EH (cell line): Measurements from ENCODE around the gene DCAF4.
"Not testable (repeated sequence)": the region's sequence is repeated elsewhere in the genome, so short reads cannot be mapped to it uniquely, and the experiment has no call there.

Source experiments
- DNase-seq: peaks from one replicate; pipeline ENCODE4 v3.0.0-alpha.2; 2015; ENCODE audit warnings: low read depth

The DCAF4 gene

DNA sequence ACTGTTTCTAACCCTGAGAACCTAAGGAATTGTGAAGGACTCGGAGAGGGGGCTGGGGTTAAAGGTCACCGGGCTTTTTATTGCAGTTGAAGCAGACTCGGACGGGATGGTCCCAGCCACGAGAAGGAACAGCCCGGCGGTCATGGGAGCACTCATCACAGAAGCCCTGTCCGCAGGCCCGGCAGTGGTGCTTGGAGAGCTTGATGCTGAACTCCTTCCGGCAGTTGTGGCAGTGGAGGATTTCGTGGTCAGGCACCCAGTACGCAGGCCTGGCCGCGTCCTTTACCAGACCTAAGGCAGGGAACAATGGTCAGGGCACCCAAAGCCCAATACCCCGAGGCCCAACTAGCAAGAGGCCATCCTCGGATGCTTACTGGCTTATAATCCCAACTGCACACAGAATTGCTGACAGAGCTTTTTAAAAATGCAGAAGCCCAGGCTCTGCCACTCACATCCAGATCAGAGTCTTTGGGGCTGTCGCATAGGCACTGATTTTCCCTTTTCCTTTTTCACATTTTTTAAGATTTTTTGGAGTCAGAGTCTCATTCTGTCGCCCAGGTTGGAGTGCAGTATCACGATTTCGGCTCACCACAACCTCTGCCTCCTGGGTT, 44.7 kb downstream of the DCAF4 start:
- no peak for DNase-seq

DNA sequence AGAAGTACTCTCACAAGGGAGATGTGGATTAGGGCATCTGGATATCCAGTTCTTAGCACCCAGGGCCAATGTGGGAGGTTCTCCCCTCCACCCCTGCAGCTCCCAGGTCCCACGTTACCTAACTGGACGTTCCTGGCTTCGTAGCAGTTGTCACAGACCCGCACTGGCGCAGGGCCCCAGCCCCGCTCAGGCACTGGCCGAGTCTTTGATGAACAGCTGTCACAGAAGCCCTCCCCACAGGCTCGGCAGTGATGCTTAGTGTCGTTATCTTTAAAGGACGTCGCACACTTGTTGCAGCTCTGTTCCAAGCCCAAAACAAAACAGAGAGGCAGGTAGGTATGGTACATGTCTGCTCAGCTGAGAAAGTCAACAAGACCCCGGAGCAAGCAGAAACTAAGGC, 48.4 kb downstream of the DCAF4 start:
- no peak for DNase-seq

DNA sequence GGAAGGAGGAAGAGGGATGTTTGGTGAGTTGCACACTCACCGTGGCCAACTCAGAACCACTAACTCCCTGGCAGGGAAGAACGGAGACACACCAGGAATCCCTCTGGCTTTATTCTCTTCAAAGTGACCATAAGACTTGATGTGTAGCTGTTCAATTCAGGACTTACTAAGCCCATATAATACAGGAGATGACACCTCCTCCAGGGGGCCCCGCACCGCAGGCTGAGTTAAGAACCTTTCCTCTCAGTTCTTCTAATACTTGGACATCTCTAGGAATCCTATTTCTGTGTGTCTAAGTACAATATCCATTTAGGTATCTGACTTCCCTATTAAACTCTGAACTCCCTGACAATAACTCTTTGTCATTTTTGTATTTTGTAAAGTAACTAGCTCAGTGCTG, 49.5 kb downstream of the DCAF4 start:
- DNase-seq, result no peak

DNA sequence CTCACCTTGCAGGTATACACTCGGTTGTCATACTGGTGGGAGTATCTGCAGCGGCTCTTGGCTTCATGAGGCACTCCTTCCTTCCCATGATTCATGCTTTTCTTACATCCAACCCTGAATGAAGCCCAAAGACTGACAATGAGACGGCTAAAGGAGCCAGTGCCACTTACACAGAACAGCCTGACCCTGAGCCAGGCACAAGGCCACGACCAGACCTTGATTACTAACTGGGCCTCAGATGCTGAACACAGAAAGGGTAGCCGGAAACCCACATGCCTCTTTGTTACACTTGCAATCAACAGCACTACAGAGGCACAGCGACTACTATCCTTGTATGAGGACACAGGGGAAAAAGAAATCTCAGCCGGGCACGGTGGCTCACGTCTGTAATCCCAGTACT, 52.6 kb downstream of the DCAF4 start:
- no peak for DNase-seq

DNA sequence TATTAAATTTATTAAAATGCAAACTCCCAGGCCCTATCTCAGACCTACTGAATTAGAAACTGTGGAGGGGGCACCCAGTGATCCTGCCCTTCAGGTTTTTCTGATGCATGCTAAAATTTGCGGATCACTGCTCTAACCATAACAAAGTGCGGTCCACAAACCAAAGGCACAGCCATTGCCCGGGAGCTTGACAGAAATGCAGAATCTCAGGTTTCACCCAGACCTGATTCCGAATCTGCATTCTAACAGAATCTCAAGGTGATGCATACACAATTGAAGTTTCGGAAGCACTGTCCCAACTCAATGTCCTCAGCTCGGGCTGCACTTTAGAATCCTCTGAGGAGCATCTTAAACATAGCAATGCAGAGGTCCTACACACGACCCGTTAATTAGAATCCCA, 54.6 kb downstream of the DCAF4 start:
- DNase-seq, result no peak

DNA sequence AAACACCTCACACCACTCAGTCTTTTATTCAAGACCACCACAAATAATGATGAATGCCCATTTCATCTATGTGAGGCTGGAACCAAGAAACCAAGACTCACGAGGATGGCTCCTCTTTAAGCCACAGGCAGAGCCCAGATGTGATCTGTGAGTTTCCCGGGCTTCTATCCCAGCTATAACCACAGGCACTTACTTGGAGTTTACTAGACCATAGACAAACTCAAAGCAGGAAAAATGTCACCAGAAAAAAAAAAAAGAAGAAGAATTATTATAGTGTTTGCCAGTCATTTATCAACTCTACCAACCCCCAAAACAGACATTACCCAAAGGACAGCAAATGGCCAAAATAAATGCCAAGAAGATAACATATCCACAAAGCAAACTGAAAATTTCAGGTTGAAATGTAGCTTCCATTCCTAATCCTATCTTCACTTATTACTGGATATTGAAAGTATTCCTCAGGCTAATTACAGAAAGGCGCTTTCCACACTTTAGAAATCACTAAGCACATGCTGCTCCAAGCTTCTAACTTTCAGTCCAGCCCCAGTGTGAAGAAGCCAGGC, 56.0 kb downstream of the DCAF4 start:
- DNase-seq, result no peak

DNA sequence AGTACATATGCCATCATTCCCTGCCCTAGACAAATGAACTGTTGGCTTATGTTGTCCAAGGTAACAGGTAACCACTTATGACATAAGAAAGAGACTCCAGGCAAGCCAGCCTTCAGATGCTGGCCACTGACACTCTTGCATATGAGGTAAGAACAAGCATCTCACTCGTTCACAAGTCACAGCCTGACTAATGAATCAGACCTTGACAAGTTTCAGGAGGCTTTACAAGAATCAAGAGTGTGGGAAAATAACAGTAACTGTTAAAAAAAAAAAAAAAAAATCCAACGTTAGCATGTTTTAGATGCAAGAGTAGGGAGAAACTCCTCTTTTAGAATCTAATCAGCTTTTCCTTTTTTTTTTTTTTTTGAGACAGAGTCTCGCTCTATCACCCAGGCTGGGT, 60.0 kb downstream of the DCAF4 start:
- no peak for DNase-seq

DNA sequence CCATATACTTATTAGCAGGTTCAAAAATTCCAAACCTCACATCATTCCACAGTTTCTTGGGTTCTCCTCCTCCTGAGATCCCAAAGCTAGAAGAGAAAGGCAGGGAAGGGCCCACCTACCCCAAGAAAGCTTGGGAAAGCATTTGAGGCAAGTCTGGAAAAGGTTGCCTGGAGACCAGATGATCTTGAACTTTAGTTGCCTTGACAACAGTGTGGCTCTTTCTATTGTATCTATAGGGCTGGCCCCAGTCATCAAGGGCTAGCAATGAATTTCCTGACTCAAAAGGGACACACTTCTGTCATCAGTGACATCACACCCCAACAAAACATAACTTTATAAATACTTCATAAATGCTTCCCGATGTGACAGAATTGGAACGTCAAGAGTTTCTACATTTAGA, 60.6 kb downstream of the DCAF4 start:
- no peak for DNase-seq

DNA sequence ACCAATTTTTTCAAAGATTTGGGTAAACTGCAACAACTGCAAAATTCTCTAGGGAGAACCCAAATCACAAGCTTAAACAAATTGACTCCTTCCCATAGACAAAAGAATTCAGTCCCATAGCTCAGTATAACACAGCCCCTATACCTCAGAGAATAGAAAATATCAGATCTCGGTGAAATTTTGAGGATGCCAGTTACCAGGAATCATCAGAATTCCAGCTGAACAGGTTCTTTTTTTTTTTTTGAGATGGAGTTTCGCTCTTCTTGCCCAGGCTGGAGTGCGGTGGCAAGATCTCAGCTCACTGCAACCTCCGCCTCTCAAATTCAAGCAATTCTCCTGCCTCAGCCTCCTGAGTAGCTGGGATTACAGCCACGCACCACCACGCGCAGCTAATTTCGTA, 63.9 kb downstream of the DCAF4 start:
- no peak for DNase-seq

DNA sequence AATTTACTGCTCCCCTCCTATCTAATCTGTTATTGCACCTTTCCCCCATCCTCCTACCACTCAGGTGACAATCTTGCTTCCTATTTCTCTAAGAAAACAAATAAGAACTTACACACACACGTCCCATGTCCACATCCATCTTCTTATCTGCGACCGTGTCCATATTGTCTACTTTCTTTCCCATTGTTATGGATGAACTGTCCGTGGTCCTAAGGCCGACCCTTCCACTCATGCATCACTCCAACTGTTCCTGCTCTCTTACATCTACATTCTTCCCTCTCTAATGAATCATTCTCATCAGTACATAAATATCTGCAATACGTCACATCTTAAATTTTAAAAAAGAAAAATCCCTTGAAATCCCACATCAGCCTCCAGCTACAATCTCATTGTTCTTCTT, 70.7 kb downstream of the DCAF4 start:
- DNase-seq, result no peak

DNA sequence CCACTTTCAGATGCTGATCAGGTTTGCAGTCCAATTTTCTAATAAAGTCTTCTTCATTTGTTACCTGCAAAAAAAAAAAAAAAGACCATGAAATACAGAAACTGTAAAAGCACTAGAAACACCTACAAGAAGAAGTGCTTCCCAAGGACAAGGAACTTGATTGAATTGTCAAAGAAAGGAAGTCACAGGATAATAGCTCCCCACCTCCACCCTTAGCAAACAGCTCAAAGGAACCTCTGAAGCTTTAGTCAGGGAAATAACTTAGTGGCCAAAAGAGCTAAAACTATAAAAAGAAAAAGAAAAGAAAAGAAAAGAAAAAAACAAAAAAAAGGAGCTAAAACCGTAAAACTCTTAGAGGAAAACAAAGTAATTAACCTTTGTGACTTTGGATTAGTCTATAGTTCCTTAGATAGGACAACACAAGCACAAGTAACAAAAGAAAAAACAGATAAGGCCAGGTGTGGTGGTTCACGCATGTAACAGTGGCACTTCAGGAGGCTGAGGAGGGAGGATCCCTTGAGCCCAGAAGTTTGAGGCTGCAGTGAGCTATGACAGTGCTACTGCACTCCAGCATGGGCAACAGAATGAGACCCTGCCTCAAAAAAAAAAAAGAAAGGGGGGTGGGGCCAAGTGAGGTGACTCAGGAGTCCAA, 72.1 kb downstream of the DCAF4 start:
- no peak for DNase-seq

DNA sequence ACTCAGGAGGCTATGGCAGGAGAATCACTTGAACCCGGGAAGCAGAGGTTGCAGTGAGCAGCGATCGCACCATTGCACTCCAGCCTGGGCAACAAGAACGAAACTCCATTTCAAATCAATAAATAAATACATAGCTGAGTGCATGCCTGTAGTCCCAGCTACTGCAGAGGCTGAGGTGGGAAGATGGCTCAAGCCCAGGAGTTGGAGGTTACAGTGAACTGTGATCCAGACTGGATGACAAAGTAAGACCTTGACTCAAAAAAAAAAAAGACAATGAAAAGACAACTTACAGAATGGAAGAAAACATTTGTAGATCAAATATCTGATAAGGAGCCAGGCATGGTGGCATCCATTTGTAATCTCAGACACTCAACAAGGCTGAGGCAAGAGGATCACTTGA, 73.1 kb downstream of the DCAF4 start:
- no peak for DNase-seq

DNA sequence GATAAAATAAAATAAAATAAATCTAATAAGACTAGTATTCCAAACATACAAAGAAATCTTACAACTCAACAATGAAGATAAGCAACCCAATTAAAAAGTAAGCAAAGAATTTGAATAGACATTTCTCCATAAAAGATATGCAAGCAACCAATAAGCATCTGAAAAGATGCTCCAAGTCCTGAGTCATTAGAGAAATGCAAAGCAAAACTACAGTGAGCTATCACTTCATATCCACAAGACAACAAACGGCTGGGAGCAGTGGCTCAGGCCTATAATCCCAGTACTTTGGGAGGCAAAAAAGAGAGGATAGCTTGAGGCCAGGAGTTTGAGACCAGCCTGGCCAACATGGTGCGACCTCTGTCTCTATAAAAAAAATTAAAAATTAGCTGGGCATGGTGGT, 73.8 kb downstream of the DCAF4 start:
- no peak for DNase-seq

DNA sequence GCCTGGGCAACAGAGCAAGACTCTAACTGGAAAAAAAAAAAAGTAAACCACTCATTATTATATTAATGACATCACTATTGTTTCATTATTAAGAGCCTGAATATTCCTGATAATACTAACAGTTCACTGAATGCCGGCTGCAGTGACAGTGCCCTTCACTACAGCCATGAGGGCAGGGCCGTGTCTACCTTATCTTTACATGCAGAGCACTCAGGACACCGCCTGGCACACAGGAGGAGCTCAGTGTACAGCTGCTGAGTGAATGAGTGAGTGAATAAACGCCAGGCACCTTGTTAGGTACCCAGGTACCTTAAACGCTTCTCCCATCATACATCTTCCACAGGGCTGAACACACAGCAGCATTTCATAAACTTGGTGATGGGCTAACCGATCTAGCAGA, 77.4 kb downstream of the DCAF4 start:
- no peak for DNase-seq

DNA sequence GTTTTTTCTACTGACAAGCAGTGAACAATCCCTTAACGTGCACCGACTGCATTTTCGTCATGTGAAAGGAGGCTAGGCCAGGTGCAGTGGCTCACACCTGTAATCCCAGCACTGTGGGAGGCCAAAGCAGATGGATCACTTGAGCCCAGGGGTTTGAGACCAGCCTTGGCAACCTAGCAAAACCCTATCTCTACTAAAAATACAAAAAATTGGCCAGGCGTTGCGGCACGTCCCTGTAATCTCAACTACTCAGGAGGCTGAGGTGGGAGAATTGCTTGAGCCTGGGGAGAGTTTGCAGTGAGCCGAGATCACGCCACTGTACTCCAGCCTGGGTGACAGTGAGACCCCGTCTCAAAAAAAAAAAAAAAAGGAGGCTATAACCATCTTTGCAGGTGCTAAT, 78.4 kb downstream of the DCAF4 start:
- DNase-seq, result not testable (repeated sequence)

DNA sequence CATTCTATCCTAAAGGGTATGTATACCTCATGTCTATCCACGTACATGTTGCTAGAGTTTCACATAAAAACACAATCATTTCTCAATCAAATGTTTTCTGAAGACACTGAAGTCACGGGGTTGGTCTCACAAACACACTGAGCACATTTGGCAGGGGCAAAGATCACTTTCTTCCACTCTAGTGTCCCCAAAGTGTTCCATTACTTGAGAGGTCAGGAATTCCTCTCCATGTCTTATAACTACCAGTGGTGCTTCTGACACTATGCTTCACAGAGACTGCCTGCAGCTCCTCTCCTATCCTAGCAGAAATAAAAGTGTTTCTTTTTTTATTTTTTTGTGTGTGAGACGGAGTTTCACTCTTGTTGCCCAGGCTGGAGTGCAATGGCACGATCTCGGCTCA, 81.6 kb downstream of the DCAF4 start:
- DNase-seq, result peak; percentile 15

DNA sequence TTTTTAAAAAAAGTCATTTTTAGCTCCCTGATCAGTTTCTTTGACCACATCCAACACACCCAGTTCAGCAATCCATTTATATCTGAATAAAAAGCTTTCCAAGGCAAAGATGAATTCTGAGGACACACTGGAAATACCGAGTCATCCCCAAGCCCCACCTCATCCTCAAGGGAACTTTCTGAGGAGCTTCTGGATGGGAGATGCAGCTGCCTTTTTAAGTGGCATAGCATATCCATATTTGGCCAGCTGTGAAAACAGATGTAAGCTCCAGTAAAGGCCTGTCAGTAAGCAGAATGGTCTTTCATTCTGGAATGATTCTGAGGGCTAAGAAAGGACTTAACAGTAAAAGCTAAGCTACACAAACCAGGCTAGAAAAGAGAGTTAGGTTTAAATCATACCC, 82.2 kb downstream of the DCAF4 start:
- peak; percentile 92 for DNase-seq
